WERI-Rb-1 (cell line): ENCODE data around the gene KLHDC7B.

Source experiments
- DNase-seq: peaks from one replicate; pipeline ENCODE4 v3.0.0-alpha.2; 2020
- H3K27ac ChIP-seq: fragments of 250-450 bp; sonication (Bioruptor Pico); 2 replicates; pipeline ENCODE4 v1.5.1; 2020; ENCODE audit warnings: mild to moderate bottlenecking, moderate library complexity
- H3K27me3 ChIP-seq: fragments of 250-450 bp; sonication (Bioruptor Pico); 2 replicates; pipeline ENCODE4 v1.5.1; 2021; ENCODE audit warnings: mild to moderate bottlenecking, low read depth, moderate library complexity; ENCODE audit not compliant: insufficient read depth, severe bottlenecking
- H3K36me3 ChIP-seq: fragments of 250-450 bp; sonication (Bioruptor Pico); 2 replicates; pipeline ENCODE4 v1.5.1; 2020; ENCODE audit warnings: mild to moderate bottlenecking, moderate library complexity
- H3K4me3 ChIP-seq: 2 replicates; pipeline ENCODE4 v1.5.1; 2011; ENCODE audit warnings: low read depth, mild to moderate bottlenecking, control low read depth, low read length
- H3K9me3 ChIP-seq: fragments of 250-450 bp; sonication (Bioruptor Pico); 2 replicates; pipeline ENCODE4 v1.5.1; 2021; ENCODE audit warnings: mild to moderate bottlenecking, moderate library complexity; ENCODE audit not compliant: severe bottlenecking
- CTCF ChIP-seq: IDR thresholded peaks from 2 replicates; pipeline ENCODE4 v1.5.1; 2011; ENCODE audit warnings: low read depth, mild to moderate bottlenecking, control low read depth, inconsistent platforms, low read length

Gene KLHDC7B

GRCh38 chr22:50502628-50503474 lies 42.8 kb upstream of the KLHDC7B start:
- TF ChIP-seq CTCF = no peak
- DNase-seq = no peak
- no peaks in the 10 kb centered on the region for H3K27me3 ChIP-seq
- H3K27ac ChIP-seq = no peak overlapping the region
- no peaks in the 10 kb centered on the region for H3K9me3 ChIP-seq
- H3K36me3 ChIP-seq = peaks cover 32% of the 10 kb centered on the region
- H3K4me3 ChIP-seq = no peak overlapping the region

- DNase-seq = no peak
- H3K9me3 ChIP-seq = no peaks in the 10 kb centered on the region
- 0 out of 2 replicates have a peak, but pooled peaks have one; percentile 20 for TF ChIP-seq CTCF
- no peak overlapping the region for H3K4me3 ChIP-seq
- H3K27me3 ChIP-seq = no peaks in the 10 kb centered on the region
- peaks cover 32% of the 10 kb centered on the region for H3K36me3 ChIP-seq
- no peak overlapping the region for H3K27ac ChIP-seq
Observed at GRCh38 chr22:50503475-50504145, 42.1 kb upstream of the KLHDC7B start.

GRCh38 chr22:50504369-50505211 lies 41.1 kb upstream of the KLHDC7B start:
- TF ChIP-seq CTCF = no peak
- H3K4me3 ChIP-seq = no peak overlapping the region
- no peak overlapping the region for H3K27ac ChIP-seq
- no peaks in the 10 kb centered on the region for H3K9me3 ChIP-seq
- peaks cover 37% of the 10 kb centered on the region for H3K36me3 ChIP-seq
- no peak for DNase-seq
- H3K27me3 ChIP-seq = no peaks in the 10 kb centered on the region

GRCh38 chr22:50505276-50505775 lies 40.4 kb upstream of the KLHDC7B start:
- H3K9me3 ChIP-seq = no peaks in the 10 kb centered on the region
- no peaks in the 10 kb centered on the region for H3K27me3 ChIP-seq
- H3K36me3 ChIP-seq = peaks cover 44% of the 10 kb centered on the region
- DNase-seq = no peak
- TF ChIP-seq CTCF = no peak
- no peak overlapping the region for H3K27ac ChIP-seq
- no peak overlapping the region for H3K4me3 ChIP-seq

- H3K27me3 ChIP-seq = no peaks in the 10 kb centered on the region
- peaks cover 50% of the 10 kb centered on the region for H3K36me3 ChIP-seq
- DNase-seq = no peak
- no peak for TF ChIP-seq CTCF
- H3K9me3 ChIP-seq = no peaks in the 10 kb centered on the region
- H3K4me3 ChIP-seq = no peak overlapping the region; the same call in 1 of the 2 replicates
- H3K27ac ChIP-seq = peak overlapping the region; percentile 43
Observed at GRCh38 chr22:50505776-50506610, 39.7 kb upstream of the KLHDC7B start.
